ENCODE results near the gene DLX2.

DNA sequence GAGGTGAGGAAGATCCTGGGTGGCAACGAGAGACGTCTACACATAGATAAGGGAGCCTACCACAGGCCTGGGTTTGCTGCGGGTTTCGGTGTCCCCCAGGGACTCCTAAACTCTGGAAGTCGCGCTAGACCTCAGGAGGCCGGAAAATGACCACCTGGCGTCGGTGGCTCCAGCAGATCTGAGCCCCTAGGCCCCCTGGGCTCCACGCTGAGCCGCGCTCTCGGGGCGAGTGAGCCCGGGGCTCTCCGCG lies 18.4 kb downstream of the DLX2 start:
- no peak for TF ChIP-seq CTCF (conservative IDR thresholded peaks at IDR 0.05; ENCODE audit: low read length)
- no peak for TF ChIP-seq EZH2phosphoT487 (IDR thresholded peaks at IDR 0.05; ENCODE audit: borderline replicate concordance)

Data from Loucy (cell line).